22Rv1 (cell line): ENCODE results near the gene ATP2A3.

ENCODE experiments used
- ZFX ChIP-seq: fragments of 450-650 bp; IDR thresholded peaks from 2 replicates; pipeline ENCODE4 v1.6.1; 2017; ENCODE audit warnings: antibody characterized with exemption, borderline replicate concordance
- TF ChIP-seq, protein P1 (sequence below): fragments of 450-650 bp; IDR thresholded peaks from 2 replicates; pipeline ENCODE4 v1.5.1; 2017; ENCODE audit warnings: mild to moderate bottlenecking

DNA sequence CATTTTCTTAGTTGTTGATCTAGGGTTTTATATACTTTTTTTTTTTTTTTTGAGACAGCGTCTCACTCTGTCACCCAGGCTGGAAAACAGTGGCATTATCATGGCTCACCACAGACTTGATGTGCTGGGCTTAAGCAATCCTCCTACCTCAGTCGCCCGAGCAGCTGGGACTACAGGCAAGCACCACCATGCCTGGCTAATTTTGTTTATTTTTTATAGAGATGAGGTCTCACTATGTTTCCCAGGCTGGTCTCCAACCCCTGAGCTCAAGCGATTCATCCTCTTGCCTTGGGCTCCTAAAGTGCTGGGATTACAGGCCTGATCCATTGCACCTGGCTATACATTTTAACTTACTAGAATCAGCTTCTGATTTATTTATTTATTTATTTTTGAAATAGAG lies 34.2 kb upstream of the ATP2A3 start:
- TF ChIP-seq, protein P1, sequence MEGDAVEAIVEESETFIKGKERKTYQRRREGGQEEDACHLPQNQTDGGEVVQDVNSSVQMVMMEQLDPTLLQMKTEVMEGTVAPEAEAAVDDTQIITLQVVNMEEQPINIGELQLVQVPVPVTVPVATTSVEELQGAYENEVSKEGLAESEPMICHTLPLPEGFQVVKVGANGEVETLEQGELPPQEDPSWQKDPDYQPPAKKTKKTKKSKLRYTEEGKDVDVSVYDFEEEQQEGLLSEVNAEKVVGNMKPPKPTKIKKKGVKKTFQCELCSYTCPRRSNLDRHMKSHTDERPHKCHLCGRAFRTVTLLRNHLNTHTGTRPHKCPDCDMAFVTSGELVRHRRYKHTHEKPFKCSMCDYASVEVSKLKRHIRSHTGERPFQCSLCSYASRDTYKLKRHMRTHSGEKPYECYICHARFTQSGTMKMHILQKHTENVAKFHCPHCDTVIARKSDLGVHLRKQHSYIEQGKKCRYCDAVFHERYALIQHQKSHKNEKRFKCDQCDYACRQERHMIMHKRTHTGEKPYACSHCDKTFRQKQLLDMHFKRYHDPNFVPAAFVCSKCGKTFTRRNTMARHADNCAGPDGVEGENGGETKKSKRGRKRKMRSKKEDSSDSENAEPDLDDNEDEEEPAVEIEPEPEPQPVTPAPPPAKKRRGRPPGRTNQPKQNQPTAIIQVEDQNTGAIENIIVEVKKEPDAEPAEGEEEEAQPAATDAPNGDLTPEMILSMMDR, result no peak
- no peak for TF ChIP-seq ZFX
